ENCODE results near the gene WDR70.
"Not testable (repeated sequence)": the region's sequence is repeated elsewhere in the genome, so short reads cannot be mapped to it uniquely, and the experiment has no call there.

WDR70 gene

DNA sequence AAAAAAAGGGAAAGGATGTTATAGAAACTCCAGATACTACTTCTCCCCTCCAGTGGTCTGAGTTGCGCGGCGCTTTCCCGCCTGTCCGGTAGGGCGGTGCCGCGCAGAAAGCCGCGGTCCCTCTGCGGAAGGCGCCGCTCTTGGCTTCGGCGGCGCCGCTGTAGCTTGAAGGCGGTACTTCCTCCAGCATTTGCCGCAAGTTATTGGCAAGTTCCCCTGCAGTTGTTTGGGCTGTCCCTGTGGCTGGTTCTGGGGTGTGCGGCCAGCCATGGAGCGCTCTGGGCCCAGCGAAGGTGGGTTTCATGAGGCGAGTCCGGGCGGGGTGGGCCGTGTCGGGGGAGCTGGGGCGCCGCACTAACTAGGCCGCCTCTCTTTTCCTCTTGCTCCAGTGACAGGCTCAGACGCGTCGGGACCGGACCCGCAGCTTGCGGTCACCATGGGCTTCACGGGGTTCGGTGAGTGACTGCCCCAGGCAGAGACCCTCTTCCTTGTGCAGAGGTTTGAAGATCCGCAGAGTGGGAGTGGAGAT, at the start of gene WDR70:
WDR70 (plus strand) TSS at position 219 of the 529 bp plus-strand sequence; CDS start at position 269, 50 bp downstream.
- DNase-seq (ENCODE audit: low read depth in 4 of 4, low spot score in 1 of 4) = peak; percentile 49 to 75 (median 60)

DNA sequence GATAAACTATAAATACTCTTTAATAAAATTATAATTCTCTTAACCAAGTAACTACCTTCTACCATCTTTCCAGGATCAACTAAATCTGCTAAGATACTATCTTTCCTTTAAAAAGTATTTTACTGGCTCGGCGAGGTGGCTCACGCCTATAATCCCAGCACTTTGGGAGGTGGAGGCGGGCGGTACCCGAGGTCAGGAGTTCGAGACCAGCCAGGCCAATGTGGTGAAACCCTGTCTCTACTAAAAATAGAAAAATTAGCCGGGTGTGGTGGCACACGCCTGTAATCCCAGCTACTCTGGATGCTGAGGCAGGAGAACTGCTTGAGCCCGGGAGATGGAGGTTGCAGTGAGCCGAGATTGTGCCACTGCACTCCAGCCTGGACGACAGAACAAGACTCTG, 44.4 kb upstream of the WDR70 start:
- DNase-seq (ENCODE audit: low read depth in 4 of 4, low spot score in 1 of 4) = not testable (repeated sequence)

DNA sequence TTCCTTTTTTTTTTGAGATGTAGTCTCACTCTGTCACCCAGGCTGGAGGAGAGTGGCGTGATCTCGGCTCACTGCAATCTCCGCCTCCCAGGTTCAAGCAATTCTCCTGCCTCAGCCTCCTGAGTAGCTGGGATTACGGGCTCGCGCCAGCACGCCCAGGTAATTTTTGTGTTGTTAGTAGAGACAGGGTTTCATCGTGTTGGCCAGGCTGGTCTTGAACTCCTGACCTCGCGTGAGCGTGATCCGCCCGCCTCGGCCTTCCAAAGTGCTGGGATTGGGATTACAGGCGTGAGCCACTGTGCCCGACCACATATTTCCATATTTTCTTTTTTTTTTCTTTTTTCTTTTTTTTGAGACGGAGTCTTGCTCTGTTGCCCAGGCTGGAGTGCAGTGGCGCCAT, 36.4 kb upstream of the WDR70 start:
- not testable (repeated sequence) for DNase-seq (ENCODE audit: low read depth in 4 of 4, low spot score in 1 of 4)

DNA sequence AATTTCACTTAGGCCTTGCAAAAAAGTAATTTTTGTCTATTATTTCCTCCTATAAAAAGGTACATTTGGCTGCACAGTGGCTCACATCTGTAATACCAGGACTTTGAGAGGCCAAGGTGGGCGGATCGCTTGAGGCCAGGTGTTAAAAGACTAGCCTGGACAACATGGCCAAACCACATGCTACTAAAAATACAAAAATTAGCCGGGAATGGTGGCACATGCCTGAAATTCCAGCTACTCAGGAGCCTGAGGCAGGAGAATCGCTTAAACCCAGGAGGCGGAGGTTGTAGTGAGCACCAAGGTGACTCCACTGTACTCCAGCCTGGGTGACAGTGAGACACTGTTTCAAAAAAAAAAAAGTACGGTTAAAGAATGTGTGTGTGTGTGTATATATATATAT, 24.0 kb upstream of the WDR70 start:
- no peak for DNase-seq (ENCODE audit: low read depth in 4 of 4, low spot score in 1 of 4)

DNA sequence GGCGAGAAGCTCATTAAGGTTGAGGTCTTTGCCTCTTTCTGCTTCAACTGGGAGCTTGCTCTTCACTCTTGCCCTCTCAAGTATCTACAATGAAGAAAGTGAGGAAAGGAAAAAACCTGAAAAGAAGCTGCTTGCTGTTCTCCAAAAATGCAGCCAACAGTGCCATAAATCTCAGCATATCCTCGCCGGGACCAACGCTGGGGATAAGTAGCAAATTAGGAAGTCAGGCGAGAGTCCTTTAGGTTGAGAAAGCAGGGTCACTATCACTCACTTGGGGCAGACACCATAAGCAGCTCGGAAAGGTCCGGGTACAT, 8.6 kb upstream of the WDR70 start:
- DNase-seq (ENCODE audit: low read depth in 4 of 4, low spot score in 1 of 4) = peak in 1 of 4 experiments; percentile 8

DNA sequence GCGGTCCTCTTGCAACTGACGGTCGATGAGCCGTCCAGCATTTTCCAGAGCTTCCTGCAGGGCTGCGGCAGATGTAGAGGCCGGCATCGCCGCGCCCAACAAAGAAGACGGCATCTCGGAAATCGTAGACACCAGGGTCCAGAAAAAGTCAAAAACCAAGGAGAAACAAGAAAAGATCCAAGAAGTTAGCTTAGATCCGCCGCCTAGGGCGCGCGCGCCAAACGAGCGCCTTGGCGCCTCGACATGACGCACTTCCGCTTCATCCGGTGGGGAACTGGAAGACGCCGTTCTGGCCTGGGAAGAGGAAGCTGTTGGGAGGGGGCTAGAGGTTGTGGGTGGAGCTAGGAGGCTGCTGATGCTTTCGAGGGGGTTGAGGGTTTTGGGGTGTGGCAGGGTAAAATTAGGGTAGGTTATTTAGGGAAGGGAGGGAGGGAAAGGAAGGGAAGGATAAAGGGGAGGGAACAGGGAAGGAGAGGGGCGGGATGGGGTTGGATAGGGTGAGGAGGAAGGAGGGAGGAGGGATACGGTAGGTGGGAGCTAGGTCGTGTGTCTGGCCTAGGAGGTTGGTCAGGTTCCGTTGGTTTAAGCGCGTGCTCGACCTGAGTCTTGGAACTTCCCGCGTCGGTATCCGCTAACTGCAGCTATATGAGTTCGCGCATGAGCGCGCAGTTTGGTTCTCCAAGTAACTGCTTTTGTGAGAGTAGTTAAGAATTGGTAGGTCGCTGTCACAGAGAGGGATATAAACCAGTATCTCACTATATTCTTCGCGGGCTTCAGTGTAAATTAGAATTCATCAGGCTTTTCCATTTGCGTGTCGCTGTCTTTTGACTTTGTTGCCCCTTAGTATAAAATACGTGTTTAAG, 8.0 kb upstream of the WDR70 start, which contains the start of gene NUP155:
NUP155 (minus strand) TSS at position 243 of the 863 bp plus-strand sequence; CDS start at position 114, 129 bp downstream.
- peak; percentile 73 to 89 (median 82) for DNase-seq (ENCODE audit: low read depth in 4 of 4, low spot score in 1 of 4)

DNA sequence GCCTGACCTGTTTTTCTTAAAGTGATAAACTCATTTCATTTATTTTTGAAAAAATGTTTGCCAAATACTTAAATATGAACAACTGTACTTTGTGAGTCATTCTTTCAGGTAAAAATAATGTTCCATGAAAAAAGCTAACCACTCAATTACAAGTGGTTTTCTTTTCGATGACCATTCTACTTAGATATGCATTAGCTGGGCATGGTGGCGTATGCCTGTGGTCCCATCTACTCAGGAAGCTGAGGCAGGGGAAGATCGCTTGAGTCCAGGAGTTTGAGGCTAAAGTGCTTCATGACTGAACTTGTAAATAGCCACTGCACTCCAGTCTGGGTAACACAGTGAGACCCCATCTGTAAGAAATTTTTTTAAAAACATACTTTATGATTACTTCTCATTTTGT, 4.0 kb upstream of the WDR70 start:
- no peak for DNase-seq (ENCODE audit: low read depth in 4 of 4, low spot score in 1 of 4)

DNA sequence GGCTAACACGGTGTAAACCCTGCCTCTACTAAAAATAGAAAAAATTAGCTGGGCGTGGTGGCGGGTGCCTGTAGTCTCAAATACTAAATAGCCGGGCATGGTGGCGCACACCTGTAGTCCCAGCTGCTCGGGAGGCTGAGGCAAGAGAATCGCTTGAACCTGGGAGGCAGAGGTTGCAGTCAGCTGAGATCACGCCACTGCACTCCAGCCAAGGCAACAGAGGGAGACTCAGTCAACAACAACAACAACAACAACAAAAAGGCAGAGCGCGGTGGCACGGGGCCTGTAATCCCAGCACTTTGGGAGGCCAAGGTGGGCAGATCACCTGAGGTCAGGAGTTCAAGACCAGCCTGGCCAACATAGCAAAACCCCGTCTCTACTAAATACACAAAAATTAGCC, 1.1 kb upstream of the WDR70 start:
- not testable (repeated sequence) for DNase-seq (ENCODE audit: low read depth in 4 of 4, low spot score in 1 of 4)

DNA sequence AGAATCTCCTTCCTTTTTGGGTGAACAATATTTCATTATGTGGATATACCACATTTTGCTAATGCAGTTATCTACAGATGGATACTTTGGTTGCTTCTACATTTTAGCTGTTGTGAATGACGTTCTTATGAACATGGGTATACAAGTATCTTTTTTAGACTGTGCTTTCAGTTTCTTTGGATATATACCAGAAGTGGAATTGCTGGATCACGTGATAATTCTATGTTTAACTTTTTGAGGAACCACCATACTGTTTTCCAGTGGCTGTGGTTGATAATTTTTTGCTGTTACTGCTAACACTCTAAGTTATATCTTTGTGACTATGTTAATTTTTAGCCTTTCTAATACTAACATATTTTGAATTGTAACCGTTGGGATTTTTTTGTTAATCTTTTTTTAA, 12.5 kb downstream of the WDR70 start:
- DNase-seq (ENCODE audit: low read depth in 4 of 4, low spot score in 1 of 4) = no peak

DNA sequence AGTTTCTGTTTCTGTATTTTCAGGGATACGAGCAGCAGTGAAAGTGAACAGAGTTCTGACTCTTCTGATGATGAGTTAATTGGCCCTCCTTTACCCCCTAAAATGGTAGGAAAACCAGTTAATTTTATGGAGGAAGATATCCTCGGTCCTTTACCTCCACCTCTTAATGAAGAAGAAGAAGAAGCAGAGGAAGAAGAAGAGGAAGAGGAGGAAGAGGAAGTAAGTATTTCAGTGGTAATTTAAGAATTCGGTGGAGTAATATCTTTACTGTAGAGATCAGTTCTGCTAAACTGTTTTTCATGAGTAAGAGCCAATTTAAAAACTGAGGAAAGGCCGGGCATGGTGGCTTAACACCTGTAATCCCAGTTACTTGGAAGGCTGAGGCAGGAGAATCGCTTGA, 17.2 kb downstream of the WDR70 start:
- no peak for DNase-seq (ENCODE audit: low read depth in 4 of 4, low spot score in 1 of 4)

DNA sequence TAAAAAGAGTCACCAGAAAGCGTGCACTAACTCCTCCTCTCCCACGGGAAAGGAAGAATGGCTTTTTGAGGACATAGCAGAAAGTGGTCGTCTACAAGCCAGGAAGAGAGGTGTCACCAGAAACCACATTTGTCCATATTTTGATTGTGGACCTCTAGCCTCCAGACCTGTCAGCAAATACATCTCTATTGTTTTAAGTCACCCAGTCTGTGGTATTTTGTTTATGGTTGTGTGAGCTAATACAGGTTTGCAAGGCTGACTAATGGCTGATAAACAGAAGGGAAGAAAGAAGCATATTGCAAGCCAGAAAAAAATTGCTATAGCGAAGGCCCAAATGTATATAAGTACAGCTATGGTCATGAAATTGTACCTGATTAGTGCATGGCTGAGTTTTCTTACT, 21.4 kb downstream of the WDR70 start:
- DNase-seq (ENCODE audit: low read depth in 4 of 4, low spot score in 1 of 4) = no peak

DNA sequence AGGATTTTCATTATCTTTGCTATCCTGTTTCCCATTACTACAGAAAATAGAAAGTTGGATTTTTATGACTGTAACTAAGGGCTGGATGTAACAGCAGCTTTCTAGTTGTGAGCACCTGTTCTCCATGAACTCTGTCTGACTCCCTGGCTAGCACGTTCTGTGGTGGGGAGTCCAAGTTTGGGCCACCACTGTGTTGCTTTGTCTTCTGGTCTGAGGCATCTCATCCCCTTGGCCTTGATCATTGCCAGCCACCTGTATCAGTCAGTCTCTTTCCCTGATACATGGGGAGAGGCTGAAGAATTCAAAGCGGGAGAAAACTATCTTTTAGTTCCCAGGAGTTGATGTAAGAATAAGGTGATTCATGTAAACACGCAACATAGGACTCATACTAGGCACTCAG, 33.4 kb downstream of the WDR70 start:
- DNase-seq (ENCODE audit: low read depth in 4 of 4, low spot score in 1 of 4) = no peak

DNA sequence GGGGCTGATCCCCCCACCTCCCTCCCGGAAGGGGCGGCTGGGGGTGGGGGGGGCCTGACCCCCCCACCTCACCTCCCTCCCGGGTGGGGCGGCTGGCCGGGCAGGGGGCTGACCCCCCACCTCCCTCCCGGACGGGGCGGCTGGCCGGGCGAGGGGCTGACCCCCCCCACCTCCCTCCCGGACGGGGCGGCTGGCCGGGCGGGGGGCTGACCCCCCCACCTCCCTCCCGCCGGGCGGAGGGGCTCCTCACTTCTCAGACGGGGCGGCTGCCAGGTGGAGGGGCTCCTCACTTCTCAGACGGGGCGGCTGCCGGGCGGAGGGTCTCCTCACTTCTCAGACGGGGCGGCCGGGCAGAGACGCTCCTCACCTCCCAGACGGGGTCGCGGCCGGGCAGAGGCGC, 36.3 kb downstream of the WDR70 start:
- not testable (repeated sequence) for DNase-seq (ENCODE audit: low read depth in 4 of 4, low spot score in 1 of 4)

DNA sequence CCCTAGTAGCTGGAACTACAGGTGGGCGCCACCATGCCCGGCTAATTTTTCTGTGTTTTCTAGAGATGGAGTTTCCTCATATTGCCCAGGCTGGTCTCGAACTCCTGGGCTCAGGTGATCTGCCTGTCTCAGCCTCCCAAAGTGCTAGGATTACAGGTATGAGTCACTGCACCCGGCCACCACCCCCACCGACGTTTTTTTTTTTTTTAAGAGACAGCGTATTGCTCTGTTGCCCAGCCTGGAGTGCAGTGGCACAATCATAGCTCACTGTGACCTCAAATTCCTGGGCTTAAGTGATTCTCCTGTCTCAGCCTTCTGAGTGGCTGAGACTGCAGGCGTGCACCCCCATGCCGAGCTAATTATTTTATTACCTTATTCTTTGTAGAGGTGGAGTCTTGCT, 38.2 kb downstream of the WDR70 start:
- DNase-seq (ENCODE audit: low read depth in 4 of 4, low spot score in 1 of 4) = no peak

DNA sequence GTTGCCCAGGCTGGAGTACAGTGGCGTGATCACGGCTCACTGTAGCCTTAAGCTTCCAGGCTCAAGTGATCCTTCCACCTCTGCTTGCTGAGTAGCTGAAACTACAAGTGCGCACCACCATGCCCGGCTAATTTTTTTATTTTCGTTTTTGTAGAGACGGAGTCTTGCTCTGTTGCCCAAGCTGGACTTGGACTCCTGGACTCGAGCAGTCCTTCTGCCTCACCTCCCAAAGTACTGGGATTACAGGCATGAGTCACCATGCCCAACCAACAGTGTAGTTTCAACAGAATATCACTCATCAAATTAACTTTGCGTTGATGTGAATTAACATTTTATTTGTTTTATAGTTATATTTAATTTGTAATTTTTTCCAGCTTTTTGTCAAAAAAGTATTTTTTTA, 45.3 kb downstream of the WDR70 start:
- DNase-seq (ENCODE audit: low read depth in 4 of 4, low spot score in 1 of 4) = no peak

DNA sequence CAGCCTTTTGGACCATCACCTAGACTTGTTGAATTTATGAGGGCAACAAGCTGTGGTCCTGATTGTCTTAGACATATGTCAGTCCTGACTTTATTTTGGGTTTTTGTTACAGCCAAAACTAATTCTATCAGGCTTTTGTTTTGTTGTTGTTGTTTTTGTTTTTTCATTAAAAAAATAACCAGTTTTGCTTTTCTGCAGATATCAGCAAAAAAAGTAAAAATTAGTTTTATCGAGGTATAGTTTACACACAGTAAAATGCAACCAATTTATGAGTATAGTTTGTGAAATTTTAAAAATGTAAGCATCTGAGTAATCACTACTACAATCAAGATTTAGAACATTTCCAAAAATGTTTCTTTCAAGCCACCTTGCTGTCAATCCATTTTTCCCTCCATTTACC, 48.9 kb downstream of the WDR70 start:
- no peak for DNase-seq (ENCODE audit: low read depth in 4 of 4, low spot score in 1 of 4)

DNA sequence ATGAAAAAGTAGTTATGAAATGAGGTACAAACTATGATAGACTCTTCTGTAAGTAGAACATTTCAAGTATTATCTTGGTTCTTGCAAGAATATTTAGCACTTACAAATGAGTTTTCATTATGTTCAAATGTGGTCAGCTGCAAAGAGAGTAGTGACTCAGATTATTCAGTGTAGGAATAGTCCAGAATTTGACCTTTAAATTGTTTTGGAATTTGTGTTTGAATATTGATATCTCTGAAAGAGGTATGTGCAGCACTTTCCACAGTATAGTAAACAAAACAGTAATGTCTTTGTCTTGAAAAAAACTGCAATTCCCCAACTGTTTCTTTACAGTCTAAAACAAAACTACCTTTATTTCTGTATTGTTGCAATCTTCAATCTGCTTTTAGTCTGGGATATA, 56.1 kb downstream of the WDR70 start:
- DNase-seq (ENCODE audit: low read depth in 4 of 4, low spot score in 1 of 4) = no peak

DNA sequence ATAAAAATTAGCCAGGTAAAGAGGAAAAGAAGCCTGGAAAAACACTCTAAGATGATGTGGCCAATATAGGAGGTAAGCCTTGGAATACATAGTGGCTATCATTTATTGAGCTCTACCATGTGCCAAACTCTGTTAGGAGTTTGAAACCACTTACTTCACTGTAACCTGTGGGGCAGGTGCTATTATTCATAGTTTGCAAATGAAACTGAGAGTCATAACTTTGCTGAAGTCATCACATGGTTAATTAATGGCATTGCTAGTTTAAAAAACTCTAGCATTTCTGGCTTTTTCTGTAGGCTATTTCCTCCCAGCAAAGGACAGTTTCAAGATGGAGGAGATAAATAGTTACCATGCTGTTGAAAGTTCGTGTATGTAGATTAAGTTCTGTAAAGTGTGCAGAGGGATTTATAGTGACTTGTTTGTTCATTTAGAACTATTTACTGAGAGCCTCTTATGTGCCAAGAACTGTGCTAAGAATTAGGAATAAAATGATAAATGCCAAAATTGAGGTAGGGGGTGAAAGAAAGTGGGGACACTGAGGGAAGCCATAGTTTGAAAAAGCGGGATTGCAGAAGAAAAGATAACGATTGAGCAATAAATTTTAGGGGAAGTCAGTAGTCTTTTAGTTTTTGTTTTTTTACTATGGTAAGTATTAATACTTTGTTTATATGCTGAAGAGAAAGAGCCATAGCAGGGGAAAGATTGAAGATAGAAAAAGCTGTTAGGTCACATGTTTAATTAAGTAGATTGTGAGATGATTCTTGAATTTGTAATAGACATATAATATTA, 57.2 kb downstream of the WDR70 start:
- DNase-seq (ENCODE audit: low read depth in 4 of 4, low spot score in 1 of 4) = no peak

DNA sequence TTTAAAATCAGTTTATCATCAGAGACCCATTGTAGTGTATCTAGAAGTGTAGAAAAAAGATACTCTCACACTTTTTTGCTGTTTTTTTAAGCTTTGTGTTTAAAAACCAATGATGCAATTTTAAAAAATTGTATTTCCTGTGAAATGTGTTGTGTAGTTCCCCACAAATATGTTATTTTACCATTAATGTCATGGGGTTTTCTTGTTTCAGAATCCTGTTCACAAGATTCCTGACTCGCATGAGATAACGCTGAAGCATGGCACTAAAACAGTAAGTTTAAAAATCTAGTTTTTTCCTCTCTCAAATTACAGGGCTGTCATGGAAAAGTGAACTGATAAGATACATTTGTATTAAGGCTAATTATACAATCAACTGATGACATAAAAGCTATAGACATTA, 58.6 kb downstream of the WDR70 start:
- DNase-seq (ENCODE audit: low read depth in 4 of 4, low spot score in 1 of 4) = no peak

DNA sequence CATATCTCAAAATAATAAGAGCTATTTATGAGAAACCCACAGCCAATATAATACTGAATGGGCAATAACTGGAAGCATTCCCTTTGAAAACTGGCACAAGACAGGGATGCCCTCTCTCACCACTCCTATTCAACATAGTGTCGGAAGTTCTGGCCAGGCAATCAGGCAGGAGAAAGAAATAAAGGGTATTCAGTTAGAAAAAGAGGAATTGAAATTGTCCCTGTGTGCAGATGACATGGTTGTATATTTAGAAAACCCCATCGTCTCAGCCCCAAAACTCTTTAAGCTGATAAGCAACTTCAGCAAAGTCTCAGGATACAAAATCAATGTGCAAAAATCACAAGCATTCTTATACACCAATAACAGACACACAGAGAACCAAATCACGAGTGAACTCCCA, 66.7 kb downstream of the WDR70 start:
- DNase-seq (ENCODE audit: low read depth in 4 of 4, low spot score in 1 of 4) = not testable (repeated sequence)

DNA sequence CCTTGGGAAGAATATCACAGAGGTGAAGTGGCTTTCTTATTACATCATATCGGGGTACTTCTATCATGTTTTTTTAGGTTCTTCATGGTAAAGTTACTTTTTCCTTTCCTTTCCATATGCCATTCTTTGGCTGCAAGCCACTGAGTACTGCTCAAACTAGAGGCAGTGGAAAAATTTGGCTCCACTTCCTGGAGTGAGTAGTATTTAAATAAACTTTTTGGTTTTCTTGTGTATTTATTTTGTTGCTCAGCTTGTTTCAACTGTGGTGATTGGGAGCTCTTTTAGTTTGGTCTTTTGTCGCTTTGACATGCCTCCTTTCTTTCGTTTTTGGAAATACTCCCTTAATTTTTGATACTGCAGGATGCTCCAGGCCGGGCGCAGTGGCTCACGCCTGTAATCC, 69.8 kb downstream of the WDR70 start:
- no peak for DNase-seq (ENCODE audit: low read depth in 4 of 4, low spot score in 1 of 4)

DNA sequence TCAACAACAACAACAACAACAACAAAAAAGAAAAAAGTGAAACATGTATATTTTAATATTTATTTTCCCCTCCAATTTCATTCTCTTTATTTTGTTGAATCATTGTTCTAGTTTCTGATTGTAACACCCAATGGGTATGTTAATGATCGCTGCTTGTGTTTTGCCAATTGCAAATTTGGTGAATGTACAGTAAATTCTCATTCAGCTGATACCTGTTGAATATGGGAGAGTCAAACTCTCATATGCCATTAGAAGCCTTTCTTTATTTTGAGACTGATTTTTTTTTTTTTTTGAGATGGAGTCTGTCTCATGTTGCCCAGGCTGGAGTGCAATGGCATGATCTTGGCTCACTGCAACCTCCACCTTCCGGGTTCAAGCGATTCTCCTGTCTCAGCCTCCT, 72.9 kb downstream of the WDR70 start:
- not testable (repeated sequence) for DNase-seq (ENCODE audit: low read depth in 4 of 4, low spot score in 1 of 4)

Data from stimulated activated CD4-positive, alpha-beta T cell treated with anti-CD3 and anti-CD28 coated beads, Interleukin-1b, Interleukin-23, amount 100 ng/mL, for 24 hours (primary cell).